GM23248 (cell line): ENCODE results near the gene SLC2A13. TPM values are rescaled to one million over a fixed set of nuclear protein-coding genes. Genes with fewer than 3 reads are reported as not detected.

Experiments used
- DNase-seq: peaks from one replicate; pipeline ENCODE4 v3.0.0-alpha.2; 2015
- H2AFZ ChIP-seq: fragments of 200-600 bp; sonication (generic); 2 replicates; pipeline ENCODE4 v1.6.1; 2016; ENCODE audit warnings: antibody characterized with exemption
- H3F3A ChIP-seq: fragments of 200-600 bp; sonication (generic); 2 replicates; pipeline ENCODE4 v1.6.1; 2016; ENCODE audit warnings: mild to moderate bottlenecking, antibody characterized with exemption, mixed run types; ENCODE audit not compliant: insufficient read depth
- H3K27ac ChIP-seq: fragments of 200-600 bp; sonication (generic); 2 replicates; pipeline ENCODE4 v1.5.1; 2016; ENCODE audit warnings: mild to moderate bottlenecking
- H3K27me3 ChIP-seq: fragments of 200-600 bp; sonication (generic); replicated peaks from 2 replicates; pipeline ENCODE4 v1.6.1; 2016; ENCODE audit warnings: mild to moderate bottlenecking; ENCODE audit not compliant: insufficient read depth
- H3K36me3 ChIP-seq: fragments of 200-600 bp; sonication (generic); 2 replicates; pipeline ENCODE4 v1.6.1; 2016; ENCODE audit warnings: low read depth, mild to moderate bottlenecking
- H3K4me1 ChIP-seq: fragments of 200-600 bp; sonication (generic); 2 replicates; pipeline ENCODE4 v1.6.1; 2016; ENCODE audit warnings: mild to moderate bottlenecking; ENCODE audit not compliant: insufficient read depth
- H3K4me2 ChIP-seq: fragments of 200-600 bp; sonication (generic); one replicate; pipeline ENCODE4 v1.6.1; 2016; ENCODE audit warnings: mild to moderate bottlenecking; ENCODE audit not compliant: unreplicated experiment
- H3K4me3 ChIP-seq: fragments of 200-600 bp; sonication (generic); 2 replicates; pipeline ENCODE4 v1.5.1; 2016; ENCODE audit warnings: mild to moderate bottlenecking
- H3K79me2 ChIP-seq: fragments of 200-600 bp; sonication (generic); 2 replicates; pipeline ENCODE4 v1.6.1; 2016; ENCODE audit warnings: mild to moderate bottlenecking; ENCODE audit not compliant: insufficient read depth
- H3K9ac ChIP-seq: fragments of 200-600 bp; sonication (generic); 2 replicates; pipeline ENCODE4 v1.6.1; 2016; ENCODE audit warnings: mild to moderate bottlenecking
- H3K9me2 ChIP-seq: fragments of 200-600 bp; sonication (generic); 2 replicates; pipeline ENCODE4 v1.6.1; 2016; ENCODE audit warnings: mixed run types, mild to moderate bottlenecking, moderate library complexity; ENCODE audit not compliant: insufficient read depth
- H3K9me3 ChIP-seq: fragments of 200-600 bp; sonication (generic); one replicate; pipeline ENCODE4 v1.6.1; 2017; ENCODE audit warnings: low read depth
- H4K20me1 ChIP-seq: fragments of 200-600 bp; sonication (generic); 2 replicates; pipeline ENCODE4 v1.6.0; 2016; ENCODE audit not compliant: insufficient read depth
- EZH2 ChIP-seq: fragments of 200-600 bp; sonication (generic); IDR thresholded peaks from 2 replicates; pipeline ENCODE4 v1.6.1; 2018; ENCODE audit warnings: antibody characterized with exemption, mild to moderate bottlenecking; ENCODE audit not compliant: insufficient read depth, poor library complexity, severe bottlenecking
- EZH2phosphoT487 ChIP-seq: fragments of 200-600 bp; sonication (generic); IDR thresholded peaks from 2 replicates; pipeline ENCODE4 v1.6.1; 2018; ENCODE audit warnings: antibody characterized with exemption, moderate library complexity, mild to moderate bottlenecking, low read depth; ENCODE audit not compliant: insufficient read depth
- WGBS, 2 experiments: methylation state at CpG; one replicate each; pipeline ENCODE4 v1.1.6; 2015 to 2017; ENCODE audit warnings: low lambda C conversion rate in 2 of 2, low coverage in 1 of 2; ENCODE audit errors: missing lambda C conversion rate in 2 of 2; 5-methylcytosine and 5-hydroxymethylcytosine counted together
- in situ Hi-C: fragments of 300-500 bp; cut with MboI; formaldehyde crosslinking; loops from 2 replicates; pipeline ENCODE4 v1.15.0; 2020
- polyA plus RNA-seq: library from polyadenylated mRNA; unstranded; fragments of >200 nt; fragmentation: Nextera tagmentation; extraction: Ambion mirVana; gene quantifications from 2 replicates; pipeline ENCODE4 v1.2.1, GENCODE V29; 2016
- total RNA-seq: library from RNA; depleted of rRNA; stranded (reverse); fragments of >200 nt; shearing (Covaris generic); gene quantifications from 2 replicates; pipeline ENCODE4 v1.2.3, GENCODE V29; 2014

SLC2A13 gene
- total and polyA plus RNA-seq, 2 experiments from 2014 or later, result 3.3 to 9.2 TPM

DNA sequence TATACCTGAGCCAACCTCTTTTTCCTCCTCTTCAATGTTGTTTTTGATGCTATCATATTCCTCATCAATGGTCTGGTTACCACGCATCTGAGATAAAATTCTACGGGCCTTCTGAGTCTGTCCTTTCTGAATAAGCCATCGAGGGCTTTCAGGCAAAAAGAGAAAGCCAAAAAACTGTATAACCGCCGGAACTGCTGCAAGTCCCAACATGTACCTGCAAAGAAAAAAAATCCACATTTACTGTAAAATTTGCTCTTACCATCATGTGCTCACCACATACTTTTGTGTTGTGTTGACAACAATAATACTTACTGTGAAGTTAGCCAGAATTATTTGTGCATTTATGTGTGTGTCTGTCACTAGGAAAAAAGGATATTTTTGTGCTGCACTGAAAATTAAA, 77.6 kb downstream of the SLC2A13 start:
- no peak for DNase-seq
- H3K9me3 ChIP-seq, result no peaks in the 10 kb centered on the region
- H3K27ac ChIP-seq, result no peak overlapping the region
- no peaks in the 10 kb centered on the region for H4K20me1 ChIP-seq
- 94 to 98% methylated on average over 5 of the region's 5 CpGs for WGBS, 2 experiments
- no peaks in the 10 kb centered on the region for H3K36me3 ChIP-seq
- in situ Hi-C loops, result no loop called here
- no peak overlapping the region for H3K4me2 ChIP-seq
- H2AFZ ChIP-seq, result no peak overlapping the region
- H3K79me2 ChIP-seq, result no peaks in the 10 kb centered on the region
- no peak overlapping the region for H3K9ac ChIP-seq
- no peaks in the 10 kb centered on the region for H3F3A ChIP-seq
- TF ChIP-seq EZH2 (no peak), EZH2phosphoT487 (no peak)
- no peaks in the 10 kb centered on the region for H3K4me1 ChIP-seq
- no peak overlapping the region for H3K4me3 ChIP-seq
- no peaks in the 10 kb centered on the region for H3K9me2 ChIP-seq
- no peaks in the 10 kb centered on the region for H3K27me3 ChIP-seq

DNA sequence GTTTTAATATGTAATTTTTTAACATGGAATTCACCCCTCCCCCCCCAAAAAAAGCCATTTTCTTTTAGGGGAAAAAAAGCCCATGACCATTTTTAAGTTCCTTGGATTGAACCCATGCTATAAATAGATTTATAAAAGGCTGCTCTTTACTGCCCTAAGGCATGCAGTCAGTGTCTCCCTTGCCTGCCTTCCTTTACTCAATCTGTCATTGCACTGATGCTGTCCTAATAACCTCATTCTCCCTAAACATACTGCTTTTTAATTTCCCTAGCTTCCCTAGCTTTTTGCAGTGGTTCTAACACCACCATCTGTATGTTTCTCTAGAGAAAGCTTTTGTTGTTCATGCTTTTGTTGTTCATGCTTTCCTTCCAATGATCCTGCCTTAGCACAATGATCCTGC, 83.0 kb downstream of the SLC2A13 start:
- Histone ChIP-seq H2AFZ (no peak overlapping the region), H3K27ac (no peak overlapping the region), H3K4me1 (no peaks in the 10 kb centered on the region), H3K27me3 (no peaks in the 10 kb centered on the region), H3K9me3 (no peaks in the 10 kb centered on the region), H3F3A (no peaks in the 10 kb centered on the region), H3K79me2 (no peaks in the 10 kb centered on the region), H3K9ac (no peak overlapping the region), H3K4me3 (no peak overlapping the region), H3K9me2 (no peaks in the 10 kb centered on the region), H3K36me3 (no peaks in the 10 kb centered on the region), H4K20me1 (no peaks in the 10 kb centered on the region), H3K4me2 (no peak overlapping the region)
- no peak for TF ChIP-seq EZH2phosphoT487
- TF ChIP-seq EZH2, result no peak
- no peak for DNase-seq
- in situ Hi-C loops, result no loop called here

- Histone ChIP-seq H2AFZ (no peak overlapping the region), H3F3A (no peaks in the 10 kb centered on the region), H3K4me2 (no peak overlapping the region), H3K27ac (no peak overlapping the region), H3K9me2 (no peaks in the 10 kb centered on the region), H3K9me3 (no peaks in the 10 kb centered on the region), H3K4me3 (no peak overlapping the region), H3K4me1 (no peaks in the 10 kb centered on the region), H3K36me3 (no peaks in the 10 kb centered on the region), H4K20me1 (no peaks in the 10 kb centered on the region), H3K9ac (no peak overlapping the region), H3K79me2 (no peaks in the 10 kb centered on the region), H3K27me3 (no peaks in the 10 kb centered on the region)
- TF ChIP-seq EZH2phosphoT487 (no peak), EZH2 (no peak)
- in situ Hi-C loops, result no loop called here
- WGBS, 2 experiments, result 95 to 100% methylated on average over 4 of the region's 4 CpGs
- DNase-seq, result no peak
These were observed 85.6 kb downstream of the SLC2A13 start for GRCh38 chr12:40020261-40020691.

GRCh38 chr12:40017488-40017887, 88.4 kb downstream of the SLC2A13 start:
- 45 to 71% methylated on average over 1 of the region's 1 CpG for WGBS, 2 experiments
- no peak for TF ChIP-seq EZH2
- no peak for TF ChIP-seq EZH2phosphoT487
- no peak overlapping the region for H3K4me2 ChIP-seq
- DNase-seq, result no peak
- no peaks in the 10 kb centered on the region for H3K9me2 ChIP-seq
- no peak overlapping the region for H2AFZ ChIP-seq
- in situ Hi-C loops, result no loop called here
- no peaks in the 10 kb centered on the region for H3F3A ChIP-seq
- H3K27ac ChIP-seq, result no peak overlapping the region
- no peaks in the 10 kb centered on the region for H3K9me3 ChIP-seq
- no peaks in the 10 kb centered on the region for H3K36me3 ChIP-seq
- no peaks in the 10 kb centered on the region for H3K4me1 ChIP-seq
- H3K4me3 ChIP-seq, result no peak overlapping the region
- no peak overlapping the region for H3K9ac ChIP-seq
- H3K79me2 ChIP-seq, result no peaks in the 10 kb centered on the region
- H3K27me3 ChIP-seq, result no peaks in the 10 kb centered on the region
- no peaks in the 10 kb centered on the region for H4K20me1 ChIP-seq

GRCh38 chr12:40016980-40017379, 88.9 kb downstream of the SLC2A13 start:
- 68 to 76% methylated on average over 3 of the region's 3 CpGs for WGBS, 2 experiments
- DNase-seq, result peak; percentile 38
- H4K20me1 ChIP-seq, result no peaks in the 10 kb centered on the region

More at GRCh38 chr12:40016980-40017379, 88.9 kb downstream of the SLC2A13 start:
- Histone ChIP-seq H3K27me3 (no peaks in the 10 kb centered on the region), H3K27ac (no peak overlapping the region), H3K4me1 (no peaks in the 10 kb centered on the region), H3K79me2 (no peaks in the 10 kb centered on the region), H3K9ac (no peak overlapping the region), H3K9me2 (no peaks in the 10 kb centered on the region), H3K4me3 (no peak overlapping the region), H2AFZ (no peak overlapping the region), H3K36me3 (no peaks in the 10 kb centered on the region), H3F3A (no peaks in the 10 kb centered on the region), H3K9me3 (no peaks in the 10 kb centered on the region), H3K4me2 (no peak overlapping the region)
- in situ Hi-C loops, result no loop called here
- TF ChIP-seq EZH2phosphoT487 (no peak), EZH2 (no peak)
